Activated naive CD4-positive, alpha-beta T cell treated with anti-CD3 and anti-CD28 coated beads for 36 hours (primary cell): Measurements from ENCODE around the gene SCAMP1. TPM values are rescaled to one million over a fixed set of nuclear protein-coding genes. Genes with fewer than 3 reads are reported as not detected.

Experiments used
- CTCF ChIA-PET: fragments of 350-600 bp; sonication (Branson Sonifier 250); formaldehyde crosslinking; loops from one replicate; lab custom pipeline; 2021; ENCODE audit warnings: antibody characterized with exemption; lab: Charles Lee
- DNase-seq: peaks from one replicate; pipeline ENCODE4 v3.0.0-alpha.2; 2020
- H3K27ac Mint-ChIP-seq: one replicate; pipeline ENCODE4 v1.8.0; 2021; ENCODE audit warnings: mild to moderate bottlenecking, mixed read lengths
- H3K27me3 Mint-ChIP-seq: one replicate; pipeline ENCODE4 v1.8.0; 2021; ENCODE audit warnings: low read depth, mixed read lengths
- H3K36me3 Mint-ChIP-seq: one replicate; pipeline ENCODE4 v1.8.0; 2021; ENCODE audit warnings: low read depth, mixed read lengths
- H3K4me1 Mint-ChIP-seq: one replicate; pipeline ENCODE4 v1.8.0; 2021; ENCODE audit warnings: low read depth, mixed read lengths
- H3K4me3 Mint-ChIP-seq: one replicate; pipeline ENCODE4 v1.8.0; 2021; ENCODE audit warnings: mild to moderate bottlenecking, moderate library complexity, mixed read lengths
- H3K9me3 Mint-ChIP-seq: one replicate; pipeline ENCODE4 v1.8.0; 2021; ENCODE audit warnings: mixed read lengths
- intact Hi-C: fragments of 100-400 bp; cut with micrococcal nuclease; formaldehyde crosslinking; loops from one replicate; pipeline ENCODE4 v1.15.1; 2023
- total RNA-seq, 2 experiments: library from RNA; stranded (reverse); gene quantifications; one replicate each; pipeline ENCODE4 v1.2.3, GENCODE V29; 2021

Gene SCAMP1
- total RNA-seq, 2 experiments from 2014 or later = 9.7 to 10.3 TPM

GRCh38 chr5:78527925-78528324 lies 167.5 kb downstream of the SCAMP1 start:
- Mint-ChIP-seq H3K36me3 (no peaks in the 10 kb centered on the region), H3K27ac (no peak overlapping the region), H3K27me3 (peaks cover 5% of the 10 kb centered on the region), H3K4me3 (no peak overlapping the region), H3K4me1 (no peaks in the 10 kb centered on the region), H3K9me3 (no peaks in the 10 kb centered on the region)
- CTCF ChIA-PET = interaction anchor here (0.6 to 0.7 kb wide), 2 partner anchors 45 to 99 kb away, joined by 3 to 5 read pairs; no protein-coding TSS in a partner anchor
- no peak for DNase-seq
- intact Hi-C loops = no loop called here

Other genes with a start within 250 kb of the SCAMP1 start
- 10 to 100 TPM; 29.9 to 33.0 TPM for gene AP3B1, start 65.9 kb upstream of the SCAMP1 start, total RNA-seq